Measurements from ENCODE around the gene KIF23.

The KIF23 gene

GRCh38 chr15:69395460-69395859, 18.7 kb upstream of the KIF23 start:
- DNase-seq: no peak

GRCh38 chr15:69395991-69396390, 18.2 kb upstream of the KIF23 start:
- no peak for DNase-seq

- no peak for DNase-seq
These were observed 15.7 kb upstream of the KIF23 start for GRCh38 chr15:69398491-69398891.

GRCh38 chr15:69400850-69401249, 13.3 kb upstream of the KIF23 start:
- peak; percentile 59 for DNase-seq

GRCh38 chr15:69402816-69403215, 11.3 kb upstream of the KIF23 start:
- DNase-seq: no peak

GRCh38 chr15:69403594-69403993, 10.6 kb upstream of the KIF23 start:
- no peak for DNase-seq

- no peak for DNase-seq
These were observed 9.0 kb upstream of the KIF23 start for GRCh38 chr15:69405110-69405509.

GRCh38 chr15:69407719-69408400, 6.3 kb upstream of the KIF23 start:
- no peak for DNase-seq

- no peak for DNase-seq
These were observed 5.3 kb upstream of the KIF23 start for GRCh38 chr15:69408841-69409240.

GRCh38 chr15:69410248-69410874, 3.8 kb upstream of the KIF23 start:
- DNase-seq: peak; percentile 58

- DNase-seq: no peak
These were observed 1.9 kb upstream of the KIF23 start for GRCh38 chr15:69412274-69412673.

- no peak for DNase-seq
These were observed 1.4 kb upstream of the KIF23 start for GRCh38 chr15:69412701-69413100.

GRCh38 chr15:69414701-69415167, 585 bp downstream of the KIF23 start:
- DNase-seq: peak; percentile 45

GRCh38 chr15:69415381-69415780, 1.2 kb downstream of the KIF23 start:
- DNase-seq: no peak

GRCh38 chr15:69417581-69417980, 3.4 kb downstream of the KIF23 start:
- no peak for DNase-seq

GRCh38 chr15:69421498-69421897, 7.3 kb downstream of the KIF23 start:
- DNase-seq: no peak

GRCh38 chr15:69422336-69422895, 8.3 kb downstream of the KIF23 start:
- DNase-seq: no peak

GRCh38 chr15:69424001-69424400, 9.9 kb downstream of the KIF23 start:
- DNase-seq: no peak

GRCh38 chr15:69424748-69425413, 10.7 kb downstream of the KIF23 start:
- no peak for DNase-seq

GRCh38 chr15:69433831-69434230, 19.7 kb downstream of the KIF23 start:
- DNase-seq: no peak

- DNase-seq: no peak
These were observed 20.1 kb downstream of the KIF23 start for GRCh38 chr15:69434238-69434637.

- no peak for DNase-seq
These were observed 20.5 kb downstream of the KIF23 start for GRCh38 chr15:69434679-69435078.

GRCh38 chr15:69435985-69436384, 21.8 kb downstream of the KIF23 start:
- DNase-seq: no peak

GRCh38 chr15:69436951-69437350, 22.8 kb downstream of the KIF23 start:
- no peak for DNase-seq
